HepG2 (cell line): Measurements from ENCODE around the gene B4GALT5. TPM values are rescaled to one million over a fixed set of nuclear protein-coding genes. Genes with fewer than 3 reads are reported as not detected.

Experiments used
- ATAC-seq: fragments of 200-7000 bp; cut with Tn5 transposase; 3 replicates; pipeline ENCODE4 v1.9.1; 2020; ENCODE audit warnings: mild to moderate bottlenecking, moderate library complexity
- BruUV-seq: library from RNA; stranded (reverse); fragments of 400-500 nt; replicated peaks from 2 replicates; lab custom pipeline; 2021; lab: Mats Ljungman, UMichigan
- CTCF ChIA-PET: fragments of 300-600 bp; formaldehyde crosslinking; extraction: SDS; loops from one replicate; lab custom pipeline; 2021; ENCODE audit warnings: low total read pairs, inconsistent platforms, low intra/inter-chr PET ratio; lab: Yijun Ruan, JAX
- POLR2A ChIA-PET: fragments of 350-600 bp; sonication (Branson Sonifier 250); formaldehyde crosslinking; loops from one replicate; lab custom pipeline; 2020; ENCODE audit warnings: antibody characterized with exemption, inconsistent platforms; lab: Yijun Ruan, JAX
- DNase-seq: peaks from one replicate; pipeline ENCODE4 v3.0.0-alpha.2; 2015; ENCODE audit warnings: low spot score
- FAIRE-seq: peaks from 3 replicates; lab custom pipeline; 2011; peaks lifted over from hg19 to GRCh38; lab: Jason Lieb, UNC
- H2AFZ ChIP-seq: one replicate; pipeline ENCODE4 v1.6.1; 2011; ENCODE audit warnings: low read length, inconsistent platforms
- H3K27ac ChIP-seq: fragments of 300-600 bp; 3 replicates; pipeline ENCODE4 v1.8.0; 2011; ENCODE audit warnings: mixed run types, mild to moderate bottlenecking, mixed read lengths, low read length, inconsistent platforms; ENCODE audit not compliant: insufficient read depth; ENCODE audit errors: extremely low read length
- H3K27me3 ChIP-seq, 2 experiments: fragments of 200-600 bp in 1 of 2; 2 replicates in 1 of 2; 3 replicates in 1 of 2; pipeline versions ENCODE4 v1.6.0 to v1.8.0; 2011; ENCODE audit warnings: low read length in 2 of 2, mild to moderate bottlenecking in 2 of 2, moderate library complexity in 2 of 2, inconsistent platforms in 1 of 2; ENCODE audit not compliant: insufficient read depth in 2 of 2, control insufficient read depth in 1 of 2
- H3K36me3 ChIP-seq, 2 experiments: fragments of 200-600 bp in 1 of 2; replicated peaks in 1 of 2; 2 replicates in 1 of 2; 3 replicates in 1 of 2; pipeline versions ENCODE4 v1.5.1 to v1.8.0; 2011; ENCODE audit warnings: low read length in 2 of 2, inconsistent platforms in 1 of 2; ENCODE audit not compliant: insufficient read depth in 2 of 2, control insufficient read depth in 1 of 2
- H3K4me1 ChIP-seq: 2 replicates; pipeline ENCODE4 v1.5.1; 2012; ENCODE audit warnings: low read length, inconsistent platforms; ENCODE audit not compliant: insufficient read depth
- H3K4me2 ChIP-seq: 2 replicates; pipeline ENCODE4 v1.6.0; 2011; ENCODE audit warnings: low read depth, low read length, inconsistent platforms
- H3K4me3 ChIP-seq, 3 experiments: fragments of 200-600 bp in 1 of 3; sonication (generic), shearing (Covaris generic) in 1 of 3; replicated peaks in 1 of 3; 2 replicates each; pipeline ENCODE4 v1.5.1; 2011 to 2016; ENCODE audit warnings: low read length in 3 of 3, inconsistent platforms in 2 of 3, low read depth in 2 of 3, mild to moderate bottlenecking in 2 of 3, control low read depth in 1 of 3, mixed read lengths in 1 of 3; ENCODE audit not compliant: insufficient read depth in 1 of 3
- H3K79me2 ChIP-seq: one replicate; pipeline ENCODE4 v1.6.1; 2011; ENCODE audit warnings: low read length, inconsistent platforms; ENCODE audit not compliant: insufficient read depth
- H3K9ac ChIP-seq: 2 replicates; pipeline ENCODE4 v1.6.0; 2011; ENCODE audit warnings: mild to moderate bottlenecking, low read depth, low read length, inconsistent platforms; ENCODE audit not compliant: insufficient read depth
- H3K9me3 ChIP-seq: 2 replicates; pipeline ENCODE4 v1.5.1; 2012; ENCODE audit warnings: mild to moderate bottlenecking, low read length
- H4K20me1 ChIP-seq: 2 replicates; pipeline ENCODE4 v1.6.0; 2011; ENCODE audit warnings: inconsistent platforms, mild to moderate bottlenecking, low read length, moderate library complexity; ENCODE audit not compliant: insufficient read depth
- ATRX ChIP-seq: sonication (generic); formaldehyde crosslinking; IDR thresholded peaks from 2 replicates; pipeline ENCODE4 v1.4.0; 2020; ENCODE audit warnings: missing genetic modification reagents, borderline replicate concordance
- BORCS8-MEF2B ChIP-seq: sonication (generic); formaldehyde crosslinking; IDR thresholded peaks from 2 replicates; pipeline ENCODE4 v1.8.0; 2022; ENCODE audit warnings: mild to moderate bottlenecking, missing genetic modification reagents
- CENPT ChIP-seq: sonication (generic); formaldehyde crosslinking; IDR thresholded peaks from 2 replicates; pipeline ENCODE4 v1.8.0; 2022; ENCODE audit warnings: low read depth, mild to moderate bottlenecking, moderate library complexity, missing genetic modification reagents
- CREB1 ChIP-seq, 2 experiments: fragments of 450-650 bp in 1 of 2; IDR thresholded peaks; 2 replicates each; pipeline ENCODE4 v1.6.1; 2016 to 2017; ENCODE audit warnings: control low read depth in 1 of 2, mild to moderate bottlenecking in 1 of 2, missing compliant biosample characterization in 1 of 2, missing genetic modification characterization in 1 of 2
- DNMT1 ChIP-seq: sonication (generic); formaldehyde crosslinking; IDR thresholded peaks from 2 replicates; pipeline ENCODE4 v1.5.1; 2020; ENCODE audit warnings: mild to moderate bottlenecking, missing genetic modification reagents
- JUNB ChIP-seq: sonication (generic); formaldehyde crosslinking; IDR thresholded peaks from 2 replicates; pipeline ENCODE4 v1.8.0; 2022; ENCODE audit warnings: missing genetic modification reagents, mild to moderate bottlenecking, borderline replicate concordance
- KLF12 ChIP-seq: sonication (generic); formaldehyde crosslinking; IDR thresholded peaks from 2 replicates; pipeline ENCODE4 v1.4.0; 2020; ENCODE audit warnings: missing genetic modification reagents, borderline replicate concordance
- MAFF ChIP-seq: IDR thresholded peaks from 2 replicates; pipeline ENCODE4 v1.6.1; 2011; ENCODE audit warnings: low read depth, low read length, improper control_type of control experiment
- MAFK ChIP-seq, 2 experiments: IDR thresholded peaks in 1 of 2; conservative IDR thresholded peaks in 1 of 2; 2 replicates each; pipeline ENCODE4 v1.6.1; 2011; ENCODE audit warnings: improper control_type of control experiment in 2 of 2, low read length in 2 of 2
- RFX1 ChIP-seq: fragments of 450-650 bp; IDR thresholded peaks from 2 replicates; pipeline ENCODE4 v1.6.1; 2017
- RFX5 ChIP-seq: IDR thresholded peaks from 2 replicates; pipeline ENCODE4 v1.6.1; 2011; ENCODE audit warnings: low read depth, low read length, improper control_type of control experiment
- SETDB1 ChIP-seq: sonication (generic); formaldehyde crosslinking; IDR thresholded peaks from 2 replicates; pipeline ENCODE4 v1.5.1; 2020; ENCODE audit warnings: missing genetic modification reagents, mild to moderate bottlenecking, borderline replicate concordance
- SUZ12 ChIP-seq: fragments of 150-350 bp; IDR thresholded peaks from 2 replicates; pipeline ENCODE4 v1.6.1; 2014; ENCODE audit warnings: low read depth, low read length
- ZNF441 ChIP-seq: sonication (generic); formaldehyde crosslinking; IDR thresholded peaks from 2 replicates; pipeline ENCODE4 v1.7.0; 2021; ENCODE audit warnings: missing genetic modification reagents, borderline replicate concordance
- ZNF468 ChIP-seq: sonication (generic); formaldehyde crosslinking; IDR thresholded peaks from 2 replicates; pipeline ENCODE4 v1.8.0; 2022; ENCODE audit warnings: mild to moderate bottlenecking, moderate library complexity, missing genetic modification reagents
- ZNF577 ChIP-seq: sonication (generic); formaldehyde crosslinking; IDR thresholded peaks from 2 replicates; pipeline ENCODE4 v1.4.0; 2020; ENCODE audit warnings: mild to moderate bottlenecking, low read depth, missing genetic modification reagents, borderline replicate concordance
- ZNF841 ChIP-seq: sonication (generic); formaldehyde crosslinking; IDR thresholded peaks from 2 replicates; pipeline ENCODE4 v1.8.1; 2023; ENCODE audit warnings: missing genetic modification reagents, borderline replicate concordance
- WGBS: methylation state at CpG from one replicate; pipeline ENCODE4 v1.1.6; 2017; ENCODE audit warnings: low lambda C conversion rate; 5-methylcytosine and 5-hydroxymethylcytosine counted together
- in situ Hi-C: cut with HindIII; loops from 2 replicates; pipeline ENCODE4 v1.10.0; 2017; ENCODE audit warnings: low pct_unique_long_range_greater_than_20kb; ENCODE audit not compliant: extremely low pct_ligation_motif_present
- intact Hi-C: fragments of 100-400 bp; cut with micrococcal nuclease; formaldehyde crosslinking; loops from one replicate; pipeline ENCODE4 v1.10.0; 2022; ENCODE audit not compliant: unreplicated experiment
- polyA plus RNA-seq, 8 experiments: library from polyadenylated mRNA; depleted of rRNA in 3 of 8; stranded (reverse) in 7 of 8; unstranded in 1 of 8; fragments of >200 nt; fragmentation: Illumina TruSeq in 4 of 8; extraction: Trizol in 4 of 8; gene quantifications; 2 replicates each; pipeline versions ENCODE4 v1.2.1 to v1.2.3, GENCODE V29; 2011 to 2016; ENCODE audit warnings: low read depth in 4 of 8, missing spikeins in 1 of 8, mixed read lengths in 1 of 8; ENCODE audit not compliant: insufficient read depth in 1 of 8
- total RNA-seq, 5 experiments: library from RNA; depleted of rRNA; stranded (reverse); fragments of >200 nt; fragmentation: Illumina TruSeq; extraction: Trizol; gene quantifications; 2 replicates each; pipeline ENCODE4 v1.2.3, GENCODE V29; 2016; ENCODE audit warnings: low read depth in 1 of 5
- TF ChIP-seq, protein P1 (sequence below): sonication (generic); formaldehyde crosslinking; IDR thresholded peaks from 2 replicates; pipeline ENCODE4 v1.5.0; 2020; ENCODE audit warnings: mild to moderate bottlenecking, missing genetic modification reagents
- TF ChIP-seq, protein P2 (sequence below): IDR thresholded peaks from 2 replicates; pipeline ENCODE4 v1.6.1; 2016; ENCODE audit warnings: missing compliant biosample characterization, missing genetic modification reagents, borderline replicate concordance

B4GALT5 gene
- total and polyA plus RNA-seq, 2 of the 13 experiments (the other 11 are each of a cell fraction or from before 2014, with no cell fraction given), result 27.3 to 30.9 TPM

- TF ChIP-seq JUNB (peak; percentile 46), ZNF841 (CRISPR knock-in tag) (no peak), CENPT (CRISPR knock-in tag) (no peak), RFX5 (peak; percentile 45; the same call in 1 of the 2 replicates), RFX1 (no peak), ZNF577 (CRISPR knock-in tag) (no peak), KLF12 (0 out of 2 replicates have a peak, but pooled peaks have one; percentile 27), ZNF441 (CRISPR knock-in tag) (0 out of 2 replicates have a peak, but pooled peaks have one; percentile 30), DNMT1 (CRISPR knock-in tag) (no peak), SETDB1 (CRISPR knock-in tag) (no peak), ZNF468 (CRISPR knock-in tag) (no peak), ATRX (no peak), SUZ12 (no peak)
These were observed 82.5 kb downstream of the B4GALT5 start (continued) for GRCh38 chr20:49631061-49631716.

GRCh38 chr20:49630396-49630951 lies 83.2 kb downstream of the B4GALT5 start:
- DNase-seq, result no peak
- WGBS, result 79% methylated on average over 10 of the region's 10 CpGs
- no peaks in the 10 kb centered on the region for H3K79me2 ChIP-seq
- ChIA-PET POLR2A (interaction anchor here (0.9 to 2.0 kb wide), 3 partner anchors 47 to 293 kb away, joined by 3 to 6 read pairs (median 4); partner anchors contain the start of gene SLC9A8), CTCF (no interaction called here)
- ATAC-seq, result peak; percentile 20
- H3K4me2 ChIP-seq, result peak overlapping the region; percentile 6; the same call in 1 of the 2 replicates
- no peaks in the 10 kb centered on the region for H3K27me3 ChIP-seq
- in situ Hi-C loops, result no loop called here
- H4K20me1 ChIP-seq, result no peaks in the 10 kb centered on the region
- H2AFZ ChIP-seq, result no peak overlapping the region
- peaks cover 9 to 22% of the 10 kb centered on the region in 2 experiments for H3K36me3 ChIP-seq
- no peak for FAIRE-seq
- BruUV-seq, result no TSS peak
- peaks cover 43% of the 10 kb centered on the region for H3K4me1 ChIP-seq
- intact Hi-C loops, result no loop called here
- no peaks in the 10 kb centered on the region for H3K9me3 ChIP-seq
- H3K27ac ChIP-seq, result peak overlapping the region; percentile 32
- H3K4me3 ChIP-seq, result no peak overlapping the region
- H3K9ac ChIP-seq, result no peak overlapping the region
- TF ChIP-seq CREB1 (IDR thresholded peaks at IDR 0.05), result no peak
- no peak for TF ChIP-seq CREB1 (CRISPR knock-in tag; IDR thresholded peaks at IDR 0.05)
- TF ChIP-seq MAFK (conservative IDR thresholded peaks at IDR 0.05 in 1 of 2, IDR thresholded peaks at IDR 0.05 in 1 of 2; ENCODE audit: low read length in 2 of 2), result peak in 1 of 2 experiments; percentile 56; a peak in 3 of 4 replicates
- TF ChIP-seq BORCS8-MEF2B, result peak; percentile 20; the same call in 1 of the 2 replicates
- TF ChIP-seq, protein P1, sequence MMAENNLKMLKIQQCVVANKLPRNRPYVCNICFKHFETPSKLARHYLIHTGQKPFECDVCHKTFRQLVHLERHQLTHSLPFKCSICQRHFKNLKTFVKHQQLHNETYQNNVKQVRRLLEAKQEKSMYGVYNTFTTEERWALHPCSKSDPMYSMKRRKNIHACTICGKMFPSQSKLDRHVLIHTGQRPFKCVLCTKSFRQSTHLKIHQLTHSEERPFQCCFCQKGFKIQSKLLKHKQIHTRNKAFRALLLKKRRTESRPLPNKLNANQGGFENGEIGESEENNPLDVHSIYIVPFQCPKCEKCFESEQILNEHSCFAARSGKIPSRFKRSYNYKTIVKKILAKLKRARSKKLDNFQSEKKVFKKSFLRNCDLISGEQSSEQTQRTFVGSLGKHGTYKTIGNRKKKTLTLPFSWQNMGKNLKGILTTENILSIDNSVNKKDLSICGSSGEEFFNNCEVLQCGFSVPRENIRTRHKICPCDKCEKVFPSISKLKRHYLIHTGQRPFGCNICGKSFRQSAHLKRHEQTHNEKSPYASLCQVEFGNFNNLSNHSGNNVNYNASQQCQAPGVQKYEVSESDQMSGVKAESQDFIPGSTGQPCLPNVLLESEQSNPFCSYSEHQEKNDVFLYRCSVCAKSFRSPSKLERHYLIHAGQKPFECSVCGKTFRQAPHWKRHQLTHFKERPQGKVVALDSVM, result peak; percentile 38; the same call in 1 of the 2 replicates
- TF ChIP-seq, protein P2, sequence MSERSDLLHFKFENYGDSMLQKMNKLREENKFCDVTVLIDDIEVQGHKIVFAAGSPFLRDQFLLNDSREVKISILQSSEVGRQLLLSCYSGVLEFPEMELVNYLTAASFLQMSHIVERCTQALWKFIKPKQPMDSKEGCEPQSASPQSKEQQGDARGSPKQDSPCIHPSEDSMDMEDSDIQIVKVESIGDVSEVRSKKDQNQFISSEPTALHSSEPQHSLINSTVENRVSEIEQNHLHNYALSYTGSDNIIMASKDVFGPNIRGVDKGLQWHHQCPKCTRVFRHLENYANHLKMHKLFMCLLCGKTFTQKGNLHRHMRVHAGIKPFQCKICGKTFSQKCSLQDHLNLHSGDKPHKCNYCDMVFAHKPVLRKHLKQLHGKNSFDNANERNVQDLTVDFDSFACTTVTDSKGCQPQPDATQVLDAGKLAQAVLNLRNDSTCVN (CRISPR knock-in tag), result 0 out of 2 replicates have a peak, but pooled peaks have one; percentile 22
- TF ChIP-seq MAFF, result peak; percentile 31
